Lung (tissue), 12 donors: ENCODE data around the gene TLCD3A. TPM values are rescaled to one million over a fixed set of nuclear protein-coding genes. Genes with fewer than 3 reads are reported as not detected.

ENCODE experiments used
- ATAC-seq: fragments of 200-7000 bp; cut with Tn5 transposase; one replicate; pipeline ENCODE4 v1.9.1; 2020; ENCODE audit warnings: moderate number of reproducible peaks; ENCODE audit not compliant: insufficient read depth, low FRiP score
- DNase-seq, 3 donors: peaks; one replicate each; pipeline ENCODE4 v3.0.0-alpha.2; 2013 to 2017
- H3K27ac ChIP-seq, 2 donors: one replicate each; pipeline ENCODE4 v1.5.1; 2013; ENCODE audit warnings: mild to moderate bottlenecking in 2 of 2, moderate library complexity in 2 of 2, control low read depth in 1 of 2, inconsistent platforms in 1 of 2, low read depth in 1 of 2, low read length in 1 of 2
- H3K27me3 ChIP-seq, 3 donors: one replicate each; pipeline ENCODE4 v1.5.1; 2013; ENCODE audit warnings: low read length in 2 of 3; ENCODE audit not compliant: control insufficient read depth in 3 of 3, insufficient read depth in 3 of 3
- H3K36me3 ChIP-seq, 4 donors: one replicate each; pipeline ENCODE4 v1.5.1; 2013; ENCODE audit warnings: low read length in 4 of 4, mild to moderate bottlenecking in 1 of 4, moderate library complexity in 1 of 4; ENCODE audit not compliant: control insufficient read depth in 4 of 4, insufficient read depth in 4 of 4
- H3K4me1 ChIP-seq, 5 donors: one replicate each; pipeline ENCODE4 v1.5.1; 2013; ENCODE audit warnings: low read length in 5 of 5, mild to moderate bottlenecking in 2 of 5, moderate library complexity in 1 of 5; ENCODE audit not compliant: control insufficient read depth in 5 of 5, insufficient read depth in 5 of 5
- H3K4me3 ChIP-seq: one replicate; pipeline ENCODE4 v1.5.1; 2013; ENCODE audit warnings: mild to moderate bottlenecking, control low read depth, moderate library complexity
- H3K9ac ChIP-seq, 2 donors: one replicate each; pipeline ENCODE4 v1.5.1; 2013; ENCODE audit warnings: low read length in 2 of 2, control low read depth in 1 of 2; ENCODE audit not compliant: insufficient read depth in 1 of 2
- H3K9me3 ChIP-seq, 4 donors: one replicate each; pipeline ENCODE4 v1.5.1; 2013; ENCODE audit warnings: low read length in 3 of 4, mild to moderate bottlenecking in 1 of 4, moderate library complexity in 1 of 4; ENCODE audit not compliant: control insufficient read depth in 4 of 4, insufficient read depth in 3 of 4
- WGBS, 2 donors: extraction: QIAGEN DNeasy Blood & Tissue Kit; methylation state at CpG; one replicate each; pipeline ENCODE4 v1.1.7; 2013; 5-methylcytosine and 5-hydroxymethylcytosine counted together
- polyA plus RNA-seq, 2 donors: library from polyadenylated mRNA; stranded (reverse); fragments of 200-250 nt; gene quantifications; one replicate each; pipeline ENCODE4 v1.2.1, GENCODE V29; 2013
- total RNA-seq, 2 donors: library from RNA; depleted of rRNA in 1 of 2; stranded (reverse); fragments of >200 nt in 1 of 2; gene quantifications; one replicate each; pipeline ENCODE4 v1.2.1, GENCODE V29; 2014 to 2021
- TF ChIP-seq, protein P1 (sequence below): IDR thresholded peaks from 2 replicates; pipeline ENCODE4 v1.5.1; 2012; ENCODE audit warnings: mild to moderate bottlenecking; ENCODE audit errors: control extremely low read depth, extremely low read depth
- donor health status: control.
- donor health status: control.
- donor health status: Bipolar disorder and iron deficiency.
- donor health status: healthy.
- donor health status: DM: yes; HTN: yes; CAD: no.

Gene TLCD3A
- total and polyA plus RNA-seq, 4 donors, result 8.4 to 16.2 (median 11.0) TPM

DNA sequence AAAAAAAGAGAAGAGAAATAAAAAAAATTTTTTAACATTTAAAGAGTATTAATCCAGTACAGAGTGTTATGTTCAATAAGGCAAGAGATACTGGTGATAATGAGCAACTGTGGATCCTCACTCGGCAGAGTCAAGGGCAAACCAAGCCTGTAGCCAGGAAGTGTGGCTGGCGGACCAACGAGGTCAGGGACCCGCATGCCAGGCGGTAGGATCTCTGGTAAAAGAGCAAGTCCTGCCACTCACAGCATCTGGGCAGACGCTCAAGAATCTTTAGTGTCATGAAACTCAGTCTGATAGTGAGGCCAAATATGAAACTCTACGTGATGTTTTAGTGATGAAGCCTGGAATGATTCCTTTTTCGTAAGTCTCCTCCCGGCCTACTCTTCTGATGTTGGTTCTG is 28.0 kb downstream of the TLCD3A start:
- Histone ChIP-seq H3K27me3 (no peaks in the 10 kb centered on the region), H3K4me3 (no peak overlapping the region), H3K4me1 (no peaks in the 10 kb centered on the region), H3K9me3 (no peaks in the 10 kb centered on the region), H3K27ac (peak overlapping the region in 1 of 2 donors; percentile 27), H3K9ac (no peak overlapping the region), H3K36me3 (peaks cover 8 to 29% (median 21%) of the 10 kb centered on the region in 4 donors)
- TF ChIP-seq, protein P1, sequence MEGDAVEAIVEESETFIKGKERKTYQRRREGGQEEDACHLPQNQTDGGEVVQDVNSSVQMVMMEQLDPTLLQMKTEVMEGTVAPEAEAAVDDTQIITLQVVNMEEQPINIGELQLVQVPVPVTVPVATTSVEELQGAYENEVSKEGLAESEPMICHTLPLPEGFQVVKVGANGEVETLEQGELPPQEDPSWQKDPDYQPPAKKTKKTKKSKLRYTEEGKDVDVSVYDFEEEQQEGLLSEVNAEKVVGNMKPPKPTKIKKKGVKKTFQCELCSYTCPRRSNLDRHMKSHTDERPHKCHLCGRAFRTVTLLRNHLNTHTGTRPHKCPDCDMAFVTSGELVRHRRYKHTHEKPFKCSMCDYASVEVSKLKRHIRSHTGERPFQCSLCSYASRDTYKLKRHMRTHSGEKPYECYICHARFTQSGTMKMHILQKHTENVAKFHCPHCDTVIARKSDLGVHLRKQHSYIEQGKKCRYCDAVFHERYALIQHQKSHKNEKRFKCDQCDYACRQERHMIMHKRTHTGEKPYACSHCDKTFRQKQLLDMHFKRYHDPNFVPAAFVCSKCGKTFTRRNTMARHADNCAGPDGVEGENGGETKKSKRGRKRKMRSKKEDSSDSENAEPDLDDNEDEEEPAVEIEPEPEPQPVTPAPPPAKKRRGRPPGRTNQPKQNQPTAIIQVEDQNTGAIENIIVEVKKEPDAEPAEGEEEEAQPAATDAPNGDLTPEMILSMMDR, result no peak
- no peak for ATAC-seq
- DNase-seq, result no peak
- WGBS, 2 donors, result 89 to 93% methylated on average over 9 of the region's 9 CpGs

DNA sequence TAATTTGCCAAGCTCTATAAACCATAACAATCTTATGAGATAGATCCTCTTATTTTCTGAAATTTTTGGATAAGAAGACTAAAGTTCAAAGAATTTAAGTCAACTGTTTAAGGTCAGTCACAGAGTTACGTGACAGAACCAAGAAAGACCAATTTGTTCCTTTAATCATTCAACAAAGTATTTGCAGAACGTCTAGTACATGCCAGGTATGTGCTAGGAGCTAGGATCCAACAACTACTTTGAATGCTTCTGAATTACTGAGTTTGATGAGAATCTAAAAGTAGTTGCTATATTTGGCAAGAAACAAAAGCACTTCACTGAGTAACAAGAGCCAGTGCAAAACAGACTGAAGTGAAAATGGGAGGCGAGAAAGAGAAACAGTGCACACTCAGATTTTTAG is 34.7 kb downstream of the TLCD3A start:
- DNase-seq (no peak), ATAC-seq (no peak)
- no peaks in the 10 kb centered on the region for H3K9me3 ChIP-seq
- 63 to 84% methylated on average over 3 of the region's 3 CpGs for WGBS, 2 donors
- H3K4me1 ChIP-seq, result peaks cover 0 to 2% (median 0%) of the 10 kb centered on the region in 5 donors
- no peak overlapping the region for H3K9ac ChIP-seq
- TF ChIP-seq, protein P1, result no peak
- no peaks in the 10 kb centered on the region for H3K27me3 ChIP-seq
- H3K27ac ChIP-seq, result no peak overlapping the region
- H3K4me3 ChIP-seq, result no peak overlapping the region
- H3K36me3 ChIP-seq, result peaks cover 20 to 37% (median 33%) of the 10 kb centered on the region in 4 donors

DNA sequence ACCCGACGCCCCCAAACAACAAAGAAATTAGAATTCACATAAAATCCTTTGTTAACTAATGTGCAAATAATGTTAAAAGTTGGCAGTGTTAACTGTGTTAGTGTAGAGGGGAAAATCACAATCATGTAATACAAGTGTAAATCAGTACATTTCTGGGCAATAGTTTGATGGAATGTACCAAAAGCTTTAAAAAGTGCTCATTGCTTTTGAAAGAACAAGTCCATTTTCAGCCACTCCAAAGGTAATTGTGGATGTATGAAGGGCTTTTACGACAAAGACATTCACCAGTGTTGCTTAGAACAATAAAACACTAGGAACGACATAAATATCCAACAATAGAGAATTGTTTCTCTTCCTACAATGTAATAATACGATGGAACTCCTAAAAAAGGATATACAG is 40.6 kb downstream of the TLCD3A start:
- H3K27ac ChIP-seq, result no peak overlapping the region
- 87 to 92% methylated on average over 5 of the region's 5 CpGs for WGBS, 2 donors
- no peak for DNase-seq
- no peak overlapping the region for H3K4me3 ChIP-seq
- peaks cover 31 to 48% (median 43%) of the 10 kb centered on the region in 4 donors for H3K36me3 ChIP-seq
- TF ChIP-seq, protein P1, result no peak
- H3K4me1 ChIP-seq, result no peaks in the 10 kb centered on the region
- no peaks in the 10 kb centered on the region for H3K27me3 ChIP-seq
- H3K9me3 ChIP-seq, result no peaks in the 10 kb centered on the region
- no peak overlapping the region for H3K9ac ChIP-seq
- ATAC-seq, result no peak
